T1000 (cell line): Measurements from ENCODE around the gene TSTD2.

Experiments used
- DNase-seq: peaks from one replicate; lab custom pipeline; 2025; ENCODE audit warnings: mixed read lengths; lab: John Stamatoyannopoulos, UW

The TSTD2 gene

GRCh38 chr9:97632985-97633858 lies at the start of gene TSTD2, which contains the start of gene NCBP1:
TSTD2 (minus strand) TSS chr9:97633368; CDS start chr9:97627562, 5,806 bp downstream.
NCBP1 (plus strand) TSS chr9:97633821; CDS start chr9:97633882, 61 bp downstream.
- DNase-seq: peak; percentile 95

- no peak for DNase-seq
Measured at GRCh38 chr9:97682242-97682641, 49.1 kb upstream of the TSTD2 start.

- DNase-seq: no peak
Measured at GRCh38 chr9:97675655-97676054, 42.5 kb upstream of the TSTD2 start.

GRCh38 chr9:97673922-97674321 lies 40.8 kb upstream of the TSTD2 start:
- no peak for DNase-seq

DNA sequence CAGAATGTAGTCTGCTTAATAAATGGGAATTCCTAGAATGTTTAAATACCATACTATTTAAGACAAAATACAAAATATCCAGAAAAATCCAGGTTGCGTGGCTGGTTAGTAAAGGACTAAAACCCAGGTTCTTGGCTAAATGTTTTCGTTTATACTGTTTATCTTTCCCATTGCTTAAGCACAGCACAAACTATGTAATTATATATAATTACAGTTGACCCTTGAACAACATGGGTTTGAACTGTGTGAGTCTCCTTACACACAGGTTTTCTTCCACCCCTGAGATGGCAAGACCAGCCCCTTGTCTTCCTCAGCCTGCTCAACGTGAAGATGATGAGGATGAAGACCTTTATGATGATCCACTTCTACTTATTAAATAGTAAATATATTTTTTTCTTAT lies 39.2 kb upstream of the TSTD2 start:
- DNase-seq: no peak

- DNase-seq: no peak
Measured at GRCh38 chr9:97670586-97670985, 37.4 kb upstream of the TSTD2 start.

GRCh38 chr9:97668485-97668884 lies 35.3 kb upstream of the TSTD2 start:
- DNase-seq: no peak

DNA sequence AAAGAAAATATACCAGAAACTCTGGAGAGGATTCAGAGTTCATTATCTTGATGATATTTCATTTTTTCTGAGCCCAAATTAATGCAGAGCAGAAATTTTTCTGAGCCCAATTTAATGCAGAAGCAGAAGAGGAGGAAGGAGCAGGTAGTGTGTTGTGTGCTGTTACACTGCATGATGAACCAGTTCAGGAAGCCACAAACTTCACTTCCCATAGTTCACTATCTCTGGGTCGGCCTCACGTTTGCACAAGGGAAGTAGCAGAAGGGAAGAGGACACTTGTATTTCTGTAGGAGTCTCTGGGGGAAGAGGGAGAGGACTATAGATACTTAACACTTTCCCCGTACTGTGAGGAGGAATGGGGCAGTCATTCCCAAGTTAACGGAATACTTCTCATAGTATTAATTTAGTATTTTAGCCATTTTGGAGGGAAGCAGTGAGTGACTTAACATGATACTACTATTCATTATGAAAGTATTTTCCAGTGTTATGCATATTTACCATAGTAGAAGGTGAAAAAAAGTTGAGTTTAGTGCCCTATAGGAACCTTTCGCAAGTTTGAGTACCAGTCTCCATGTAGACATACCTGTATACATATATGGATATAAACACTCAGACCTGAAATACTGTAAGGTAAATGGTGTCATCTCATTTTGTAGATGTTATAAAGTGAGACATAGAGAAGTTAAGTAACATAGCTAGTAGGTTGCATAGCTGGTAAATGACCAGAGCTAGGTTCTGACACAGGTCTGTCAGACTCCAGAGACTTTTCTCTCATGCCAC lies 33.9 kb upstream of the TSTD2 start:
- DNase-seq: no peak

DNA sequence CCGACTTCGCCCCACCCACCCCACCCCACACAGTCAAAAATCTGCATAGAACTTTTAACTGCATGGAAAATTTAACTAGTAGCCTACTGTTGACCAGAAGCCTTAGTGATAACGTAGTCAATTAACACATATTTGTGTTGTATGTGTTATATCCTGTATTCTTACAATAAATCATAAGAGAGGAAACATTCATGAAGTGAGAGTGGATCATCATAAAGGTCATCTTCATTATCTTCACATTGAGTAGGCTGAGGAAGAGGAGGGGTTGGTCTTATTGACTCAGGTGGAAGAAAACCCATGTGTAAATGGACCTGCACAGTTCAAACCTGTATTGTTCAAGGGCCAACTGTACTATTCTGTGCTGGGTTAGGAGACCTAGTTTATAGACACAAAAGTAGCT lies 32.6 kb upstream of the TSTD2 start:
- no peak for DNase-seq

GRCh38 chr9:97660847-97661246 lies 27.7 kb upstream of the TSTD2 start:
- no peak for DNase-seq

GRCh38 chr9:97660340-97660739 lies 27.2 kb upstream of the TSTD2 start:
- no peak for DNase-seq

DNA sequence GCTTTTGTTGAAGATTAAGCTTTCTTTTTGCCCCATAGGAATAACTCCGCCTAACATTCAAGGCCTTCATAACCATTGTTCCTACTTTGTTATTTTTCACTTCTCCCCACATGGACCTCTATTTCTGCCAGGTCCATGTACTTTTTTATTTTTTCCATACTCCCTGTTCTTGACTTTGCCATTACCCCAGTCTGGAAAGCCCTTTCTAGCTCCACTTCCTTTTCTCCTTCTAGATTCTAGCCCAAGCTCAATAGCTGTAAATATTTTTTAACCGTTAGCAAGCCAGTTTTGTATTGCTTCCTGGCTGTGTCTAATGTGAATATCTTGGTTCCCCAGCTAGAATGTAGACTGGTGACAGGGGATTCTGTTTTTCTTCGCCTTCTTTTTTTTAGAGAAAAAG lies 26.6 kb upstream of the TSTD2 start:
- no peak for DNase-seq

- no peak for DNase-seq
Measured at GRCh38 chr9:97658707-97659106, 25.5 kb upstream of the TSTD2 start.

DNA sequence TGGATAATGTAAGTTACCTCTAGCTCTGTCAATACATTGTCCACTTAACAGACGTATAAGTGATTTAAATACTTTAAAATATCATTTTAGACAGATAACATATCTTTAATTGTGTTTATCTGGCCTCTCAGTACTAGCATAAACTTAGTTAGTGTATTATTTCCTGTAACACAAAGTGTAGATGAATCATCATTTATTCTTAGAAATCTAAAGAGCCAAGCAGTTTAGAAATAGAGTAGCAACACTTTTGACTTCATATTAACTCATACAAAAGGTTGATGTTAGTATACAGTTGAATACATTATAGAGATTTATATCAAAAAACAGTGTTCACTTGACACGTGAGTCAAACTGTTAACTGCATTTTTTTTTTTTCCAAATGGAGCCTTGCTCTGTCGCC lies 18.5 kb upstream of the TSTD2 start:
- no peak for DNase-seq

DNA sequence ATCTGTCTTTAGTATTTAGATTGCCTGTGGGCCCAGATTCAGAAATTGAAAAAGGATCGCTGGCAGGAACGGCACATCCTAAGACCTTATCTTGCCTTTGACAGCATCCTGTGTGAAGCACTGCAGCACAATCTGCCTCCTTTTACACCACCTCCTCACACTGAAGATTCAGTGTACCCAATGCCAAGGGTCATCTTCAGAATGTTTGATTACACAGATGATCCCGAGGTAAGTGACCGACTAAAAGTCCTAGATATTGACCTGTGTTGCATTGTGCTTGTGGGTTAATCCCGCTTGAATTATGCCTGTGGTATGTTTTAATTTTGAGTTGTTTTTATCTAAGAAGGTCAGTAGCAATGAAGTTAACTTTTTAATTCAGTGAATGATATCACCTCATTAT lies 14.8 kb upstream of the TSTD2 start:
- no peak for DNase-seq

GRCh38 chr9:97645720-97646119 lies 12.6 kb upstream of the TSTD2 start:
- DNase-seq: no peak

DNA sequence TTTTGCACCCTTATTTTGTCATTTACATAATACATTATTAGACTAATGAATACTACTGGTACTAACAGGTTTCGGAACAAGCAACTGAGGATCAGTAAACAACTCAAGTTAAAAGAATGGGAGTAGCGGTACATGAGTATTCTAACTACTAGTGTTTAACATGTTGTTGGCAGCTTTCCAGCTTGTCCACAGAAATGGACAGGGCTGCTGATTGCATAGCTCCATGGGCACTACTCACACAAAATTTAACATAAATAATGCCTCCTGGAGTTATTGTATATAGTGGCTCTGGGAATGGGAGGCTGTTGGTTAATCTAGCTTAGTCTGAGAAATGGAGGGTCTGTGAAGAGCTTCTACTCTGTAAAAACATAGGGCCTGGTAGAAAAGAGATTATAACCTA lies 7.2 kb upstream of the TSTD2 start:
- no peak for DNase-seq

GRCh38 chr9:97638666-97639065 lies 5.5 kb upstream of the TSTD2 start:
- DNase-seq: no peak

GRCh38 chr9:97636903-97637302 lies 3.7 kb upstream of the TSTD2 start:
- no peak for DNase-seq

- DNase-seq: no peak
Measured at GRCh38 chr9:97635026-97635425, 1.9 kb upstream of the TSTD2 start.

DNA sequence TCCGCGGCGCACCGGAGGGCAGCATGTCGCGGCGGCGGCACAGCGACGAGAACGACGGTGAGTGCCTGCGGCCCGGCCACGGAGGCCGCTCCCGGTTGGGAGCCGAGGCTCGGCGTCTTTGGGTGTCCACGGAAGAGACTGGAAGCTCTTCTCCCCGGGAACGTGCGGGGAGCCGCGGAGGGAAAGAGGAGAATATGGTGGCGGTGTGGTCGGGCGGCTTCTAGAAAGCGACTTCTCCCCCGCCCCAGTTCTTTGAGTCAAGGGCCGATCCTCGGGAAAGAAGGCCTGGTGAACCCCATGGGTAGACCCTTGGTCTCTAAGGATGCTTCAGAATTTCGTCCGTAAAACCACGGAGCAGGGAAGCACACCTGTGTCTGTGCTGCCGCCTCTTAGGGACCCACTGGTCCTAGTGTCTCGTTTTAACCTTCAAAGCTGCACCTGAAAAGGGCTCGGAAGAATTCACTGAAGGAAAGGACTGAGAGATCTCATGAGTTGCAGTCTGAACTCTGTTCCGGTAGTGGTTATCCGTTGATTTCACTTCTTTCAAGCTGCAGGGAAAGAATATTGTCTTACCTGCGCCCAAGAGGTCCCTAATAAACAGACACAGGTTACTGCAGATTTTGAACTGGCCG lies 807 bp upstream of the TSTD2 start:
- DNase-seq: no peak

GRCh38 chr9:97632248-97632984 lies 752 bp downstream of the TSTD2 start:
- no peak for DNase-seq
